ENCODE data around the gene JOSD1.

DNA sequence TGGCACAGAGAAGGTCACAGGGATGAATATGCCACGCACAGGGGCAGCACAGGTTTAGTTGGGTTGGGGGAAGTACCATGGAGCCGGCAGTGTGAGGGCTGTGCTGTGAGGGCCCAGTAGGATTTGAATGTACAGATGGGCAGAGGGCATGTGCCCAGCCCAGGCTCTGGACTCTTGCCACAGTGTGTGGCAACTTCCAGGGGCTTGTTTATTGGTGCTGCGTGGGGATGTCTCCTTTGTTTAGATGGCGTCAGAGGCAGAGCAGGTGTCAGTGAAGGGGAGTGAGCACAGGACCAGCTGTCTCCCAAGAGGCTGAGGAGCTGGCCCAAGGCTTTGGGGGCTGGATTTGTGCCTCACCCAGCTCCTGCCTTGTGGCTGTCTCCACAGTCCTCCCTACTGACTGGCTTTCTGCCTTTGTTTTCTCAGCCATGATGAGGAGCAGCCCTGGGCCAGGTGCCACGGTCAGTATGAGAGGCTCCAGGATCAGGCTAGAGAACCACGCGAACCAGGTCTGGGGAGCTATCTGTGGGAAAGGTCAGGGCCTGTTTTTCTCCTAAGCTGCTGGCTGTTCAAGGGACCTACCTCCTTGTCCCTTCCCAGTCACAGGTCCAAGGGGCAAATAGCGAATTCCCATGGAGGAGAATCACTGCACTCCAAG lies 33.1 kb upstream of the JOSD1 start:
- TF ChIP-seq, protein P1, sequence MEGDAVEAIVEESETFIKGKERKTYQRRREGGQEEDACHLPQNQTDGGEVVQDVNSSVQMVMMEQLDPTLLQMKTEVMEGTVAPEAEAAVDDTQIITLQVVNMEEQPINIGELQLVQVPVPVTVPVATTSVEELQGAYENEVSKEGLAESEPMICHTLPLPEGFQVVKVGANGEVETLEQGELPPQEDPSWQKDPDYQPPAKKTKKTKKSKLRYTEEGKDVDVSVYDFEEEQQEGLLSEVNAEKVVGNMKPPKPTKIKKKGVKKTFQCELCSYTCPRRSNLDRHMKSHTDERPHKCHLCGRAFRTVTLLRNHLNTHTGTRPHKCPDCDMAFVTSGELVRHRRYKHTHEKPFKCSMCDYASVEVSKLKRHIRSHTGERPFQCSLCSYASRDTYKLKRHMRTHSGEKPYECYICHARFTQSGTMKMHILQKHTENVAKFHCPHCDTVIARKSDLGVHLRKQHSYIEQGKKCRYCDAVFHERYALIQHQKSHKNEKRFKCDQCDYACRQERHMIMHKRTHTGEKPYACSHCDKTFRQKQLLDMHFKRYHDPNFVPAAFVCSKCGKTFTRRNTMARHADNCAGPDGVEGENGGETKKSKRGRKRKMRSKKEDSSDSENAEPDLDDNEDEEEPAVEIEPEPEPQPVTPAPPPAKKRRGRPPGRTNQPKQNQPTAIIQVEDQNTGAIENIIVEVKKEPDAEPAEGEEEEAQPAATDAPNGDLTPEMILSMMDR (IDR thresholded peaks at IDR 0.05), result no peak
- no peak for TF ChIP-seq POLR2A (IDR thresholded peaks at IDR 0.05)

Data from testis (tissue), 2 donors.